Astrocyte (in vitro differentiated cells and primary cell): Measurements from ENCODE around the gene ARHGAP1. TPM values are rescaled to one million over a fixed set of nuclear protein-coding genes. Genes with fewer than 3 reads are reported as not detected.

Source experiments
- DNase-seq: peaks from one replicate; pipeline ENCODE4 v3.0.0-alpha.2; 2010; ENCODE audit warnings: low read depth
- FAIRE-seq: peaks from 2 replicates; lab custom pipeline; 2011; peaks lifted over from hg19 to GRCh38; lab: Jason Lieb, UNC
- H2AFZ ChIP-seq: 2 replicates; pipeline ENCODE4 v1.6.0; 2012; ENCODE audit warnings: low read depth, low read length, inconsistent platforms
- H3K27ac ChIP-seq: 2 replicates; pipeline ENCODE4 v1.5.1; 2011; ENCODE audit warnings: low read depth, low read length, inconsistent platforms
- H3K27me3 ChIP-seq: 2 replicates; pipeline ENCODE4 v1.6.0; 2011; ENCODE audit warnings: low read length, inconsistent platforms; ENCODE audit not compliant: insufficient read depth
- H3K36me3 ChIP-seq: 2 replicates; pipeline ENCODE4 v1.5.1; 2011; ENCODE audit warnings: low read length, inconsistent platforms; ENCODE audit not compliant: insufficient read depth
- H3K4me1 ChIP-seq: 2 replicates; pipeline ENCODE4 v1.5.1; 2011; ENCODE audit warnings: low read length, inconsistent platforms; ENCODE audit not compliant: insufficient read depth
- H3K4me2 ChIP-seq: 2 replicates; pipeline ENCODE4 v1.6.0; 2012; ENCODE audit warnings: low read length, inconsistent platforms
- H3K4me3 ChIP-seq: 2 replicates; pipeline ENCODE4 v1.5.1; 2011; ENCODE audit warnings: low read depth, mild to moderate bottlenecking, low read length, inconsistent platforms; ENCODE audit not compliant: insufficient read depth
- H3K79me2 ChIP-seq: 2 replicates; pipeline ENCODE4 v1.6.0; 2012; ENCODE audit warnings: mild to moderate bottlenecking, low read length, inconsistent platforms; ENCODE audit not compliant: insufficient read depth
- H3K9ac ChIP-seq: 2 replicates; pipeline ENCODE4 v1.6.0; 2012; ENCODE audit warnings: mild to moderate bottlenecking, low read length, inconsistent platforms
- H3K9me3 ChIP-seq: 2 replicates; pipeline ENCODE4 v1.5.1; 2012; ENCODE audit warnings: low read depth, mild to moderate bottlenecking, low read length, inconsistent platforms; ENCODE audit not compliant: insufficient read depth
- H4K20me1 ChIP-seq: 2 replicates; pipeline ENCODE4 v1.6.0; 2012; ENCODE audit warnings: low read length, inconsistent platforms; ENCODE audit not compliant: insufficient read depth
- H3K27ac Mint-ChIP-seq: one replicate; pipeline ENCODE4 v1.8.0; 2021; ENCODE audit warnings: mild to moderate bottlenecking, mixed read lengths; ENCODE audit not compliant: unreplicated experiment
- H3K27me3 Mint-ChIP-seq: one replicate; pipeline ENCODE4 v1.8.0; 2021; ENCODE audit warnings: low read depth, mixed read lengths; ENCODE audit not compliant: unreplicated experiment
- H3K36me3 Mint-ChIP-seq: one replicate; pipeline ENCODE4 v1.8.0; 2021; ENCODE audit warnings: low read depth, mixed read lengths; ENCODE audit not compliant: unreplicated experiment
- H3K4me1 Mint-ChIP-seq: one replicate; pipeline ENCODE4 v1.8.0; 2021; ENCODE audit warnings: low read depth, mixed read lengths; ENCODE audit not compliant: unreplicated experiment
- H3K4me3 Mint-ChIP-seq: one replicate; pipeline ENCODE4 v1.8.0; 2021; ENCODE audit warnings: mild to moderate bottlenecking, moderate library complexity, mixed read lengths; ENCODE audit not compliant: unreplicated experiment
- H3K9me3 Mint-ChIP-seq: one replicate; pipeline ENCODE4 v1.8.0; 2021; ENCODE audit warnings: mild to moderate bottlenecking, mixed read lengths; ENCODE audit not compliant: unreplicated experiment
- EZH2 ChIP-seq: IDR thresholded peaks from 2 replicates; pipeline ENCODE4 v1.6.1; 2012; ENCODE audit warnings: mild to moderate bottlenecking, low read length, inconsistent platforms; ENCODE audit not compliant: insufficient read depth
- total RNA-seq: library from RNA; stranded (reverse); gene quantifications from 2 replicates; pipeline ENCODE4 v1.2.1, GENCODE V29; 2021
- TF ChIP-seq, protein P1 (sequence below): IDR thresholded peaks from 2 replicates; pipeline ENCODE4 v1.5.1; 2011; ENCODE audit warnings: low read depth, mild to moderate bottlenecking, inconsistent platforms, low read length, moderate library complexity; ENCODE audit not compliant: insufficient read depth

Gene ARHGAP1
- total RNA-seq, 1 donor from 2014 or later: 116 TPM

DNA sequence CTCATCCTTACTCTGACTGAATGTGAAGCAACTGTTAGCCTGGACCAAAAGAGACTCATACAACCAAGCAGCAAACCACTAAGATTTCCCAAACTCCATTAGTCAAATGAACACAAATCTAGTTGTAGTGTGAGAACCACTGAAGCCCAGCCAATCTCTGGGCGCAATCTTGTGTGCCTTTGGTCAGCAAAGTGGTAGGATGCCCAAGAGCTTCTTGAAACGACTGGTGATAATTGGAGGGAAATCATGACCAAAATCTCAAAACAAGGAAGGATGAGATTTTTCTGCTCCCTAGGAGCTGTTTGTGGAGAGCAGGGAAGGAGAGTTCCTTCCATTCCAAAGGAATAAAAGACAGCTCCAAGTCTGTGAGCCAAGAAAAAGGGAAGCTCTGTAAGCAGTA is 42.6 kb upstream of the ARHGAP1 start:
- H3K27ac Mint-ChIP-seq: no peak overlapping the region
- Histone ChIP-seq H4K20me1 (no peaks in the 10 kb centered on the region), H2AFZ (no peak overlapping the region), H3K9me3 (no peaks in the 10 kb centered on the region), H3K4me1 (no peaks in the 10 kb centered on the region), H3K4me3 (no peak overlapping the region), H3K9ac (no peak overlapping the region), H3K4me2 (no peak overlapping the region), H3K27me3 (no peaks in the 10 kb centered on the region), H3K27ac (no peak overlapping the region), H3K79me2 (no peaks in the 10 kb centered on the region), H3K36me3 (peaks cover 52% of the 10 kb centered on the region)
- DNase-seq (no peak), FAIRE-seq (no peak)
- H3K9me3 Mint-ChIP-seq: no peaks in the 10 kb centered on the region
- no peaks in the 10 kb centered on the region for H3K27me3 Mint-ChIP-seq
- H3K36me3 Mint-ChIP-seq: peaks cover 31% of the 10 kb centered on the region
- no peak overlapping the region for H3K4me3 Mint-ChIP-seq
- no peaks in the 10 kb centered on the region for H3K4me1 Mint-ChIP-seq
- no peak for TF ChIP-seq EZH2
- TF ChIP-seq, protein P1, sequence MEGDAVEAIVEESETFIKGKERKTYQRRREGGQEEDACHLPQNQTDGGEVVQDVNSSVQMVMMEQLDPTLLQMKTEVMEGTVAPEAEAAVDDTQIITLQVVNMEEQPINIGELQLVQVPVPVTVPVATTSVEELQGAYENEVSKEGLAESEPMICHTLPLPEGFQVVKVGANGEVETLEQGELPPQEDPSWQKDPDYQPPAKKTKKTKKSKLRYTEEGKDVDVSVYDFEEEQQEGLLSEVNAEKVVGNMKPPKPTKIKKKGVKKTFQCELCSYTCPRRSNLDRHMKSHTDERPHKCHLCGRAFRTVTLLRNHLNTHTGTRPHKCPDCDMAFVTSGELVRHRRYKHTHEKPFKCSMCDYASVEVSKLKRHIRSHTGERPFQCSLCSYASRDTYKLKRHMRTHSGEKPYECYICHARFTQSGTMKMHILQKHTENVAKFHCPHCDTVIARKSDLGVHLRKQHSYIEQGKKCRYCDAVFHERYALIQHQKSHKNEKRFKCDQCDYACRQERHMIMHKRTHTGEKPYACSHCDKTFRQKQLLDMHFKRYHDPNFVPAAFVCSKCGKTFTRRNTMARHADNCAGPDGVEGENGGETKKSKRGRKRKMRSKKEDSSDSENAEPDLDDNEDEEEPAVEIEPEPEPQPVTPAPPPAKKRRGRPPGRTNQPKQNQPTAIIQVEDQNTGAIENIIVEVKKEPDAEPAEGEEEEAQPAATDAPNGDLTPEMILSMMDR: no peak

DNA sequence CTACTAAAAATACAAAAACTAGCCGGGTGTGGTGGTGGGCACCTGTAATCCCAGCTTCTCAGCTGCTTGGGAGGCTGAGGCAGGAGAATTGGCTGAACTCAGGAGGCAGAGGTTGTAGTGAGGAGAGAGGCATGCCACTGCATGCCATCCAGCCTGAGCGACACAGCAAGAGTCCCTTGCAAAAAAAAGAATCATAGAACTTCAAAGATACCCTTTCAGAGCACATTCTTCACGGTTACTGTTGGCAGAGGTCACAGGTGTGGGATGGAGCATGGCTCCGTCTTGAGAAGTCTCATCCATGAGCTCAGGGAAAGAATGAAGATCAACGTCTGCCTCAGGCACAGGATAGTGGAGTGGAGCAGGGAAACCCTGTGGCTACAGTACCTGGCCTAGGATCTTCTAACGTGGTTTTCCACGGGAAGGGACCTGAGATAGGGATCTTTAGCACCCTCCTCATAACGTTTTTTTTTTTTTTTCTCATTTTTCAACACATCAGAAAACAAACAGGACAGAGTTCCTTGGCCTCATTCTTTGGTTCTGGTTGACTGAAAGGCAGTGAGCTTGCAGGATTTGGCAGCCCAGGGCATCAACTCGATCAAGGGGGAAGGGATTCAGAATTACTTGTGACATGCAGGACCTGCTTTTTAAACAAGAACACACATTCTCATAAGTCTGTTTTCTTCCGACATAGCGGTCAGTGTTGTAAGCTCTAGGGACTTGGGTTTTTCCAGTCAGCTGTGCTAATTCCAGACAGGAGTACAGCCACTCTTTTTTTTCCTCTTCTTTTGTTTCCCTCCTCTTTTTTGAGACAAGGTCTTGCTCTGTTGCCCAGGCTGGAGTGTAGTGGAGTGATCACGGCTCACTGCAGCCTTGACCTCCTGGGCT is 41.4 kb upstream of the ARHGAP1 start:
- Histone ChIP-seq H3K4me3 (no peak overlapping the region), H3K27me3 (no peaks in the 10 kb centered on the region), H4K20me1 (no peaks in the 10 kb centered on the region), H3K4me1 (no peaks in the 10 kb centered on the region), H3K36me3 (peaks cover 43% of the 10 kb centered on the region), H2AFZ (no peak overlapping the region), H3K9ac (no peak overlapping the region), H3K4me2 (no peak overlapping the region), H3K27ac (no peak overlapping the region), H3K9me3 (no peaks in the 10 kb centered on the region), H3K79me2 (no peaks in the 10 kb centered on the region)
- H3K27me3 Mint-ChIP-seq: no peaks in the 10 kb centered on the region
- H3K27ac Mint-ChIP-seq: no peak overlapping the region
- H3K4me3 Mint-ChIP-seq: no peak overlapping the region
- no peaks in the 10 kb centered on the region for H3K9me3 Mint-ChIP-seq
- H3K36me3 Mint-ChIP-seq: peaks cover 26% of the 10 kb centered on the region
- no peak for FAIRE-seq
- no peaks in the 10 kb centered on the region for H3K4me1 Mint-ChIP-seq
- no peak for DNase-seq
- TF ChIP-seq EZH2: no peak
- TF ChIP-seq, protein P1: no peak

DNA sequence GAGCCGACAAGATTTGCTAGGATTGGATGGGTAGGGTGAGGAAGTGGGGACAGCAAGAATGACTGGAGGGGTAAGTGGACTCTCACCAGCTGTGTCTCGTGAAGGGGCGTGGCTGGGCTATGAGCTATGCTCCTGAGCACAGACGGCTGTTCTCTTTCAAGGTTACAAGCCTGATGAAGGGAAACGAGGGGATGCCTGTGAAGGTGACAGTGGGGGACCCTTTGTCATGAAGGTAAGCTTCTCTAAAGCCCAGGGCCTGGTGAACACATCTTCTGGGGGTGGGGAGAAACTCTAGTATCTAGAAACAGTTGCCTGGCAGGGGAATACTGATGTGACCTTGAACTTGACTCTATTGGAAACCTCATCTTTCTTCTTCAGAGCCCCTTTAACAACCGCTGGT is 38.5 kb upstream of the ARHGAP1 start:
- H3K36me3 Mint-ChIP-seq: peaks cover 24% of the 10 kb centered on the region
- H4K20me1 ChIP-seq: no peaks in the 10 kb centered on the region
- TF ChIP-seq, protein P1: no peak
- no peak for TF ChIP-seq EZH2
- no peak overlapping the region for H3K27ac Mint-ChIP-seq
- H3K4me3 ChIP-seq: no peak overlapping the region
- no peaks in the 10 kb centered on the region for H3K9me3 Mint-ChIP-seq
- H2AFZ ChIP-seq: no peak overlapping the region
- H3K9ac ChIP-seq: no peak overlapping the region
- H3K36me3 ChIP-seq: peaks cover 17% of the 10 kb centered on the region
- H3K79me2 ChIP-seq: no peaks in the 10 kb centered on the region
- H3K4me1 ChIP-seq: no peaks in the 10 kb centered on the region
- H3K27ac ChIP-seq: no peak overlapping the region
- DNase-seq (no peak), FAIRE-seq (no peak)
- H3K4me2 ChIP-seq: no peak overlapping the region
- no peaks in the 10 kb centered on the region for H3K27me3 Mint-ChIP-seq
- no peaks in the 10 kb centered on the region for H3K27me3 ChIP-seq
- H3K9me3 ChIP-seq: no peaks in the 10 kb centered on the region
- H3K4me1 Mint-ChIP-seq: no peaks in the 10 kb centered on the region
- H3K4me3 Mint-ChIP-seq: no peak overlapping the region
